Heart left ventricle (tissue), 16 donors: Measurements from ENCODE around the gene HLF. TPM values are rescaled to one million over a fixed set of nuclear protein-coding genes. Genes with fewer than 3 reads are reported as not detected.

ENCODE experiments used
- ATAC-seq, 4 donors: fragments of 200-7000 bp; cut with Tn5 transposase; one replicate each; pipeline ENCODE4 v1.9.1; 2020 to 2022; ENCODE audit warnings: moderate library complexity in 4 of 4, mild to moderate bottlenecking in 3 of 4, moderate number of reproducible peaks in 1 of 4
- DNase-seq, 5 donors: peaks; one replicate each; pipeline ENCODE4 v3.0.0-alpha.2; 2020
- H3K27ac ChIP-seq, 12 donors: fragments of 200-600 bp; sonication (generic) in 4 of 12; one replicate each; pipeline versions ENCODE4 v1.5.0 to v1.8.0; 2016 to 2022; ENCODE audit warnings: mild to moderate bottlenecking in 2 of 12
- H3K27me3 ChIP-seq, 9 donors: fragments of 200-600 bp; sonication (generic) in 2 of 9; one replicate each; pipeline versions ENCODE4 v1.5.1 to v1.8.0; 2016 to 2022; ENCODE audit warnings: mild to moderate bottlenecking in 3 of 9
- H3K36me3 ChIP-seq, 9 donors: fragments of 200-600 bp; sonication (generic) in 2 of 9; one replicate each; pipeline versions ENCODE4 v1.5.0 to v1.8.0; 2018 to 2022; ENCODE audit warnings: mild to moderate bottlenecking in 2 of 9
- H3K4me1 ChIP-seq, 12 donors: fragments of 200-600 bp; sonication (generic) in 4 of 12; one replicate each; pipeline versions ENCODE4 v1.5.0 to v1.8.0; 2016 to 2022; ENCODE audit warnings: mild to moderate bottlenecking in 3 of 12
- H3K4me3 ChIP-seq, 12 donors: fragments of 200-600 bp; sonication (generic) in 4 of 12; one replicate each; pipeline versions ENCODE4 v1.5.0 to v1.8.0; 2017 to 2022; ENCODE audit warnings: mild to moderate bottlenecking in 9 of 12, moderate library complexity in 4 of 12
- H3K9me3 ChIP-seq, 12 donors: fragments of 200-600 bp; sonication (generic) in 4 of 12; one replicate each; pipeline versions ENCODE4 v1.5.0 to v1.8.0; 2016 to 2022; ENCODE audit warnings: mild to moderate bottlenecking in 1 of 12
- CTCF ChIP-seq, 12 donors: fragments of 200-600 bp; sonication (generic) in 4 of 12; IDR thresholded peaks; one replicate each; pipeline versions ENCODE4 v1.5.0 to v1.8.0; 2018 to 2022; ENCODE audit warnings: antibody characterized with exemption in 12 of 12, mild to moderate bottlenecking in 5 of 12
- POLR2A ChIP-seq, 2 donors: fragments of 450-650 bp; IDR thresholded peaks; one replicate each; pipeline ENCODE4 v1.6.1; 2017; ENCODE audit warnings: antibody characterized with exemption in 2 of 2, mild to moderate bottlenecking in 2 of 2, moderate library complexity in 2 of 2
- WGBS, 4 donors: extraction: QIAGEN DNeasy Blood & Tissue Kit in 2 of 4; methylation state at CpG; one replicate each; pipeline versions ENCODE4 v1.1.5 to v1.1.7; 2013 to 2018; 5-methylcytosine and 5-hydroxymethylcytosine counted together
- intact Hi-C, 10 donors: fragments of 100-400 bp; cut with DNase I; formaldehyde crosslinking; loops; one replicate each; pipeline versions ENCODE4 v1.11.1 to v1.14.2; 2022
- polyA plus RNA-seq, 2 donors: library from polyadenylated mRNA; stranded (reverse); fragments of 200-250 nt; gene quantifications; one replicate each; pipeline ENCODE4 v1.2.3, GENCODE V29; 2013
- total RNA-seq, 9 donors: library from RNA; depleted of rRNA in 2 of 9; stranded (reverse); fragments of >200 nt in 2 of 9; fragmentation: NEBNext Ultra II Directional in 3 of 9; extraction: Animal tissue kit (Norgen Biotek cat#: 25700) in 3 of 9; gene quantifications; one replicate each; pipeline versions ENCODE4 v1.1.0 to v1.2.4, GENCODE V29; 2016 to 2023
- donor health status: ischemic (EF 13 %, LVEDD 7.1; RV severe dilation, severe dysfunction).
- donor health status: healthy with polysubstance abuse.
- donor health status: DM: no; HTN: yes; CAD: no.
- donor health status: DM: no; HTN: no; CAD: no.
- donor health status: ischemic (EF 25% LVEDD 6.9; RV normal size, moderate dysfunction).
- donor health status: ischemic (EF 25% LVEDD 5.7; RV mildly dilated, moderate dysfunction).
- donor health status: healthy.
- donor health status: DM: yes; HTN: yes; CAD: no.
- donor health status: ischemic (EF 35%, LVEDD 5.7; RV mildly dilated, moderate dysfunction).
- donor health status: nonischemic (EF 11% LVEDD 7.7; RV severe dilation, severe dysfunction).
- donor health status: DM: yes; HTN: yes; CAD: no.
- donor health status: PGD.
- donor health status: ischemic (EF 29% LVEDD 5.4; RV normal size, mild dysfunction).
- donor health status: nonischemic (EF 23%, LVEDD 6.1; RV moderate dilation, normal function).

The HLF gene
- total and polyA plus RNA-seq, 11 donors = 5.3 to 46.3 (median 23.8) TPM

GRCh38 chr17:55273579-55274354 is 9.0 kb downstream of the HLF start:
- DNase-seq = peak; percentile 70 to 89 (median 81)
- H3K9me3 ChIP-seq = no peaks in the 10 kb centered on the region
- 14 to 27% (median 21%) methylated on average over 7 of the region's 7 CpGs for WGBS, 4 donors
- peaks cover 0 to 3% (median 0%) of the 10 kb centered on the region in 9 donors for H3K27me3 ChIP-seq
- H3K36me3 ChIP-seq = peaks cover 0 to 12% (median 0%) of the 10 kb centered on the region in 9 donors
- TF ChIP-seq CTCF (IDR thresholded peaks at IDR 0.05) (no peak), POLR2A (IDR thresholded peaks at IDR 0.05) (no peak)
- intact Hi-C loops = no loop called here
- peak overlapping the region; percentile 57 to 91 (median 83) for H3K27ac ChIP-seq
- H3K4me1 ChIP-seq = peaks cover 0 to 78% (median 53%) of the 10 kb centered on the region in 12 donors
- H3K4me3 ChIP-seq = peak overlapping the region in 2 of 12 donors; percentile 9 to 22
- ATAC-seq = peak; percentile 91 to 93 (median 92)

GRCh38 chr17:55274355-55275255 is 9.8 kb downstream of the HLF start:
- H3K9me3 ChIP-seq = no peaks in the 10 kb centered on the region
- intact Hi-C loops = no loop called here
- WGBS, 4 donors = 49 to 58% (median 53%) methylated on average over 7 of the region's 7 CpGs
- H3K36me3 ChIP-seq = peaks cover 0 to 6% (median 0%) of the 10 kb centered on the region in 9 donors
- peak in 3 of 4 donors; percentile 6 to 43 (median 13) for ATAC-seq
- peak overlapping the region; percentile 57 to 91 (median 83) for H3K27ac ChIP-seq
- peaks cover 0 to 72% (median 51%) of the 10 kb centered on the region in 12 donors for H3K4me1 ChIP-seq
- peak overlapping the region in 4 of 12 donors; percentile 1 to 28 (median 16) for H3K4me3 ChIP-seq
- TF ChIP-seq CTCF (IDR thresholded peaks at IDR 0.05) (no peak), POLR2A (IDR thresholded peaks at IDR 0.05) (no peak)
- no peaks in the 10 kb centered on the region for H3K27me3 ChIP-seq
- DNase-seq = no peak

GRCh38 chr17:55275894-55276804 is 11.4 kb downstream of the HLF start:
- no peaks in the 10 kb centered on the region for H3K27me3 ChIP-seq
- H3K9me3 ChIP-seq = no peaks in the 10 kb centered on the region
- 69 to 73% (median 72%) methylated on average over 7 of the region's 7 CpGs for WGBS, 4 donors
- DNase-seq = peak in 1 of 5 donors; percentile 45
- intact Hi-C loops = no loop called here
- peaks cover 0 to 75% (median 53%) of the 10 kb centered on the region in 12 donors for H3K4me1 ChIP-seq
- peaks cover 0 to 5% (median 0%) of the 10 kb centered on the region in 9 donors for H3K36me3 ChIP-seq
- H3K4me3 ChIP-seq = no peak overlapping the region
- TF ChIP-seq POLR2A (IDR thresholded peaks at IDR 0.05) (no peak), CTCF (IDR thresholded peaks at IDR 0.05) (no peak)
- peak in 2 of 4 donors; percentile 44 to 47 for ATAC-seq
- peak overlapping the region in 10 of 12 donors; percentile 72 to 91 (median 85) for H3K27ac ChIP-seq
